CD14-positive monocyte (primary cell): ENCODE measurements around the gene ASB1. TPM values are rescaled to one million over a fixed set of nuclear protein-coding genes. Genes with fewer than 3 reads are reported as not detected.

Experiments
- DNase-seq, 3 donors: peaks; one replicate each; pipeline ENCODE4 v3.0.0-alpha.2; 2011 to 2022
- H2AFZ ChIP-seq: 2 replicates; pipeline ENCODE4 v1.6.0; 2012; ENCODE audit warnings: mild to moderate bottlenecking, low read depth, low read length, inconsistent platforms; ENCODE audit not compliant: insufficient read depth, poor library complexity, severe bottlenecking
- H3K27ac ChIP-seq, 2 donors: 1 replicate in 1 of 2; 2 replicates in 1 of 2; pipeline ENCODE4 v1.5.1; 2012 to 2013; ENCODE audit warnings: low read length in 2 of 2, control low read depth in 1 of 2, inconsistent platforms in 1 of 2, low read depth in 1 of 2, mild to moderate bottlenecking in 1 of 2
- H3K27me3 ChIP-seq, 2 donors: one replicate each; pipeline versions ENCODE4 v1.6.0 to v1.6.1; 2011 to 2013; ENCODE audit warnings: low read length in 2 of 2; ENCODE audit not compliant: control insufficient read depth in 2 of 2, insufficient read depth in 2 of 2
- H3K36me3 ChIP-seq, 2 donors: replicated peaks in 1 of 2; 1 replicate in 1 of 2; 2 replicates in 1 of 2; pipeline versions ENCODE4 v1.5.1 to v1.6.1; 2012 to 2013; ENCODE audit warnings: low read length in 2 of 2, control low read depth in 1 of 2, inconsistent platforms in 1 of 2, mild to moderate bottlenecking in 1 of 2; ENCODE audit not compliant: insufficient read depth in 2 of 2, control insufficient read depth in 1 of 2
- H3K4me1 ChIP-seq, 2 donors: 1 replicate in 1 of 2; 2 replicates in 1 of 2; pipeline versions ENCODE4 v1.5.1 to v1.6.1; 2012 to 2013; ENCODE audit warnings: low read length in 2 of 2, control low read depth in 1 of 2, inconsistent platforms in 1 of 2, mild to moderate bottlenecking in 1 of 2, moderate library complexity in 1 of 2; ENCODE audit not compliant: insufficient read depth in 2 of 2, control insufficient read depth in 1 of 2
- H3K4me2 ChIP-seq: replicated peaks from 2 replicates; pipeline ENCODE3; 2012; ENCODE audit warnings: low read length, moderate library complexity, mild to moderate bottlenecking; ENCODE audit not compliant: poor library complexity, severe bottlenecking; ENCODE audit errors: extremely low read depth
- H3K4me3 ChIP-seq, 3 experiments: fragments of 200-600 bp in 1 of 3; sonication (generic) in 1 of 3; replicated peaks in 1 of 3; 1 replicate in 2 of 3; 2 replicates in 1 of 3; pipeline ENCODE4 v1.5.1; 2011 to 2013; ENCODE audit warnings: low read length in 3 of 3, mild to moderate bottlenecking in 3 of 3, control low read depth in 2 of 3, low read depth in 2 of 3, inconsistent platforms in 1 of 3, moderate library complexity in 1 of 3
- H3K79me2 ChIP-seq: 2 replicates; pipeline ENCODE4 v1.6.0; 2012; ENCODE audit warnings: mild to moderate bottlenecking, control low read depth, inconsistent platforms, low read length, moderate library complexity; ENCODE audit not compliant: insufficient read depth
- H3K9ac ChIP-seq: 2 replicates; pipeline ENCODE4 v1.6.0; 2017; ENCODE audit warnings: low read length, mild to moderate bottlenecking; ENCODE audit not compliant: insufficient read depth, poor library complexity, severe bottlenecking
- H3K9me3 ChIP-seq, 2 donors: replicated peaks in 1 of 2; 1 replicate in 1 of 2; 2 replicates in 1 of 2; pipeline versions ENCODE4 v1.5.1 to v1.6.1; 2012 to 2013; ENCODE audit warnings: low read length in 2 of 2, control low read depth in 1 of 2; ENCODE audit not compliant: control insufficient read depth in 1 of 2, insufficient read depth in 1 of 2
- H4K20me1 ChIP-seq: 2 replicates; pipeline ENCODE4 v1.6.0; 2012; ENCODE audit warnings: mild to moderate bottlenecking, low read length, control low read depth, moderate library complexity; ENCODE audit not compliant: insufficient read depth
- H3K27ac Mint-ChIP-seq, 7 donors: one replicate each; pipeline ENCODE4 v1.8.0; 2020; ENCODE audit warnings: mild to moderate bottlenecking in 7 of 7, mixed read lengths in 7 of 7, moderate library complexity in 6 of 7, inconsistent platforms in 2 of 7
- H3K27me3 Mint-ChIP-seq, 3 donors: one replicate each; pipeline ENCODE4 v1.8.0; 2021 to 2022; ENCODE audit warnings: low read depth in 3 of 3, mild to moderate bottlenecking in 3 of 3, mixed read lengths in 3 of 3, moderate library complexity in 3 of 3, inconsistent platforms in 1 of 3
- H3K36me3 Mint-ChIP-seq, 2 donors: one replicate each; pipeline ENCODE4 v1.8.0; 2020; ENCODE audit warnings: mixed read lengths in 2 of 2, inconsistent platforms in 1 of 2, mild to moderate bottlenecking in 1 of 2
- H3K4me1 Mint-ChIP-seq: one replicate; pipeline ENCODE4 v1.8.0; 2020; ENCODE audit warnings: mild to moderate bottlenecking, mixed read lengths
- H3K4me3 Mint-ChIP-seq, 2 donors: one replicate each; pipeline ENCODE4 v1.8.0; 2020; ENCODE audit warnings: mild to moderate bottlenecking in 2 of 2, mixed read lengths in 2 of 2, moderate library complexity in 1 of 2
- H3K9me3 Mint-ChIP-seq, 7 donors: one replicate each; pipeline ENCODE4 v1.8.0; 2020 to 2022; ENCODE audit warnings: mixed read lengths in 7 of 7, mild to moderate bottlenecking in 6 of 7, moderate library complexity in 6 of 7, inconsistent platforms in 2 of 7
- WGBS: methylation state at CpG from one replicate; pipeline ENCODE4 v1.1.5; 2013; ENCODE audit warnings: missing lambda C conversion rate; ENCODE audit not compliant: insufficient coverage; 5-methylcytosine and 5-hydroxymethylcytosine counted together
- intact Hi-C, 2 donors: fragments of 100-400 bp; cut with micrococcal nuclease; formaldehyde crosslinking; loops; one replicate each; pipeline versions ENCODE4 v1.15.0 to v1.15.1; 2023
- polyA plus RNA-seq, 3 donors: library from polyadenylated mRNA; depleted of rRNA in 1 of 3; unstranded in 2 of 3; stranded (reverse) in 1 of 3; fragments of 300-500 nt in 2 of 3; fragments of >200 nt in 1 of 3; fragmentation: Illumina TruSeq in 2 of 3; gene quantifications; 1 replicate in 2 of 3; 2 replicates in 1 of 3; pipeline ENCODE4 v1.2.3, GENCODE V29; 2012 to 2021
- TF ChIP-seq, protein P1 (sequence below): fragments of 200-600 bp; IDR thresholded peaks from one replicate; pipeline ENCODE4 v1.8.0; 2022; ENCODE audit warnings: antibody characterized with exemption, mild to moderate bottlenecking

ASB1 gene
- polyA plus RNA-seq, 3 donors: 15.1 to 22.0 (median 16.0) TPM

DNA sequence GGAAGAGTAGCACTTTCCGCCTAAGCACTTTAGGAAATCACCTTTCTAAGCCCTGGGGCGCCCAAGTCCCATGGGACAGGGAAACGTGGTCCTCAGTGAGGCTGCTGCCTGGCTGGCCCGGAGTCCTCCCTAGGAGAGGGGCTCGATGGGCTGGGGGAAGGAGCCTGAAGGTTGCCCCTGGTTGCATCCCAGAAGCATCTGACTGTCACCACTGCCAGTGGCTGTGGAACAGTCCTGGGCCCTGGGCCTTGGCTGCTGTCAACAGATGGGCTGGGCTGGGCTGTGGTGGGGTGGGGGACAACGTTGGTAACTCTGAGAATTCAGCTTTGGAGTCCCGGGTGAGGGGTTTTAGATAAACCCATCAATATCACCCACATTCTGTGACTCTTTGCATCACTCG lies 22.5 kb downstream of the ASB1 start:
- Histone ChIP-seq H3K9ac (no peak overlapping the region), H3K79me2 (peaks cover 30% of the 10 kb centered on the region), H3K27me3 (no peaks in the 10 kb centered on the region), H3K9me3 (no peaks in the 10 kb centered on the region), H3K4me3 (no peak overlapping the region), H4K20me1 (peaks cover 55% of the 10 kb centered on the region), H3K4me2 (no peak overlapping the region), H3K36me3 (peaks cover 71 to 84% of the 10 kb centered on the region in 2 donors), H3K27ac (peak overlapping the region in 1 of 2 donors; percentile 53), H3K4me1 (peaks cover 7 to 18% of the 10 kb centered on the region in 2 donors), H2AFZ (no peak overlapping the region)
- H3K9me3 Mint-ChIP-seq: peaks cover 0 to 4% (median 0%) of the 10 kb centered on the region in 7 donors
- 100% methylated on average over 3 of the region's 8 CpGs for WGBS
- peaks cover 0 to 4% (median 2%) of the 10 kb centered on the region in 3 donors for H3K27me3 Mint-ChIP-seq
- H3K4me3 Mint-ChIP-seq: no peak overlapping the region
- H3K27ac Mint-ChIP-seq: peak overlapping the region in 2 of 7 donors; percentile 16 to 60
- TF ChIP-seq, protein P1, sequence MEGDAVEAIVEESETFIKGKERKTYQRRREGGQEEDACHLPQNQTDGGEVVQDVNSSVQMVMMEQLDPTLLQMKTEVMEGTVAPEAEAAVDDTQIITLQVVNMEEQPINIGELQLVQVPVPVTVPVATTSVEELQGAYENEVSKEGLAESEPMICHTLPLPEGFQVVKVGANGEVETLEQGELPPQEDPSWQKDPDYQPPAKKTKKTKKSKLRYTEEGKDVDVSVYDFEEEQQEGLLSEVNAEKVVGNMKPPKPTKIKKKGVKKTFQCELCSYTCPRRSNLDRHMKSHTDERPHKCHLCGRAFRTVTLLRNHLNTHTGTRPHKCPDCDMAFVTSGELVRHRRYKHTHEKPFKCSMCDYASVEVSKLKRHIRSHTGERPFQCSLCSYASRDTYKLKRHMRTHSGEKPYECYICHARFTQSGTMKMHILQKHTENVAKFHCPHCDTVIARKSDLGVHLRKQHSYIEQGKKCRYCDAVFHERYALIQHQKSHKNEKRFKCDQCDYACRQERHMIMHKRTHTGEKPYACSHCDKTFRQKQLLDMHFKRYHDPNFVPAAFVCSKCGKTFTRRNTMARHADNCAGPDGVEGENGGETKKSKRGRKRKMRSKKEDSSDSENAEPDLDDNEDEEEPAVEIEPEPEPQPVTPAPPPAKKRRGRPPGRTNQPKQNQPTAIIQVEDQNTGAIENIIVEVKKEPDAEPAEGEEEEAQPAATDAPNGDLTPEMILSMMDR: no peak
- no peak for DNase-seq
- peaks cover 16% of the 10 kb centered on the region for H3K4me1 Mint-ChIP-seq
- H3K36me3 Mint-ChIP-seq: peaks cover 77 to 79% of the 10 kb centered on the region in 2 donors
- intact Hi-C loops: no loop called here

DNA sequence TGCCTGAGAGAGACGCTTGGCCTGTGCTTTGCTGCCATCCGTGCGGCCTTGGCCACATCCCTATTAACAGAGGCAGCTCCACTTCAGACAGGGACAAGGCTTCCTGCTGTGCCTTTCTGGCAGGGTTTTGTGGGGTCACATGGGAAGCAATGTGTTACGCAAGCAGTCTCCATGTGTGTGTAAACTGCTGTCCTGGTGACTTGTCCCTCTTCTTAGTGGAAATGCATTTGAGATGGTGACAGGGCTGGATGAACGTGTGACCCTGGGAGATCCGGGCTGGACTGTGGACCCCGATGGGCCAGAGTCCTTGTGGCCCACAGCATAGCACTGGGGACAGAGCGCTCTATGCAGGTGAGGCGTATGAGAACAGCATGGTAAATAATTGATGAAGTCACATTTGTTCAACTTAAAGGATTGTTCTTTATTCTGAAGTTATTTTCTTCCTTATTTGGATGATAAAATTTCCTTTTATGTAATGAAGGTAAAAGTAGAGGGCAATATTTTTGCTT lies 23.2 kb downstream of the ASB1 start:
- TF ChIP-seq, protein P1: no peak
- H3K36me3 ChIP-seq: peaks cover 63 to 76% of the 10 kb centered on the region in 2 donors
- DNase-seq: peak; percentile 36 to 61 (median 51)
- H2AFZ ChIP-seq: no peak overlapping the region
- H3K4me1 ChIP-seq: peaks cover 7 to 18% of the 10 kb centered on the region in 2 donors
- H3K4me1 Mint-ChIP-seq: peaks cover 16% of the 10 kb centered on the region
- no peak overlapping the region for H3K4me3 Mint-ChIP-seq
- H4K20me1 ChIP-seq: peaks cover 51% of the 10 kb centered on the region
- 20% methylated on average over 7 of the region's 9 CpGs for WGBS
- no peak overlapping the region for H3K9ac ChIP-seq
- H3K9me3 ChIP-seq: peaks cover 0 to 7% of the 10 kb centered on the region in 2 donors
- intact Hi-C loops: no loop called here
- H3K27ac ChIP-seq: peak overlapping the region; percentile 2 to 45
- H3K4me2 ChIP-seq: no peak overlapping the region
- H3K9me3 Mint-ChIP-seq: peaks cover 0 to 11% (median 6%) of the 10 kb centered on the region in 7 donors
- H3K4me3 ChIP-seq: no peak overlapping the region
- peak overlapping the region in 6 of 7 donors; percentile 16 to 86 (median 42) for H3K27ac Mint-ChIP-seq
- peaks cover 27% of the 10 kb centered on the region for H3K79me2 ChIP-seq
- peaks cover 72 to 75% of the 10 kb centered on the region in 2 donors for H3K36me3 Mint-ChIP-seq
- H3K27me3 Mint-ChIP-seq: peaks cover 0 to 4% (median 2%) of the 10 kb centered on the region in 3 donors
- H3K27me3 ChIP-seq: no peaks in the 10 kb centered on the region
